HG03457 (cell line): ENCODE data around the gene GRPEL2.
"Not testable (repeated sequence)": the region's sequence is repeated elsewhere in the genome, so short reads cannot be mapped to it uniquely, and the experiment has no call there.

Experiments
- ATAC-seq: cut with Tn5 transposase; IDR thresholded peaks from one replicate; pipeline ENCODE4 v1.9.1; 2021; ENCODE audit warnings: moderate number of reproducible peaks; ENCODE audit not compliant: unreplicated experiment

The GRPEL2 gene

GRCh38 chr5:149391524-149391923, 46.2 kb downstream of the GRPEL2 start:
- ATAC-seq, result no peak

GRCh38 chr5:149392718-149393117, 47.4 kb downstream of the GRPEL2 start:
- ATAC-seq, result no peak

GRCh38 chr5:149394996-149395395, 49.7 kb downstream of the GRPEL2 start:
- ATAC-seq, result not testable (repeated sequence)

GRCh38 chr5:149397530-149397929, 52.2 kb downstream of the GRPEL2 start:
- ATAC-seq, result no peak

- not testable (repeated sequence) for ATAC-seq
Measured at GRCh38 chr5:149398747-149399266, 53.5 kb downstream of the GRPEL2 start.

- no peak for ATAC-seq
Measured at GRCh38 chr5:149399775-149400174, 54.5 kb downstream of the GRPEL2 start.

GRCh38 chr5:149400304-149400703, 55.0 kb downstream of the GRPEL2 start:
- no peak for ATAC-seq

GRCh38 chr5:149401051-149401450, 55.8 kb downstream of the GRPEL2 start:
- no peak for ATAC-seq

- no peak for ATAC-seq
Measured at GRCh38 chr5:149402291-149402690, 57.0 kb downstream of the GRPEL2 start.
